GM10266 (cell line): Measurements from ENCODE around the gene AJM1.

Experiments
- DNase-seq: peaks from one replicate; pipeline ENCODE4 v3.0.0; 2012; ENCODE audit errors: extremely low spot score
- CTCF ChIP-seq: IDR thresholded peaks from 2 replicates; pipeline ENCODE4 v1.5.1; 2012; ENCODE audit warnings: mild to moderate bottlenecking, low read depth; ENCODE audit not compliant: control insufficient read depth, insufficient read depth; ENCODE audit errors: missing control alignments

Gene AJM1

GRCh38 chr9:136849960-136850865 is 7.9 kb downstream of the AJM1 start:
- TF ChIP-seq CTCF: no peak
- DNase-seq: no peak

GRCh38 chr9:136850866-136851775 is 8.8 kb downstream of the AJM1 start:
- no peak for DNase-seq
- no peak for TF ChIP-seq CTCF

- no peak for DNase-seq
- TF ChIP-seq CTCF: no peak
Observed at GRCh38 chr9:136851941-136852663, 9.8 kb downstream of the AJM1 start, which contains the start of gene MAMDC4. MAMDC4 (plus strand) TSS chr9:136852346; CDS start chr9:136852417, 71 bp downstream.

- TF ChIP-seq CTCF: no peak
- DNase-seq: no peak
Observed at GRCh38 chr9:136852664-136853595, 10.7 kb downstream of the AJM1 start.

GRCh38 chr9:136853596-136854112 is 11.4 kb downstream of the AJM1 start:
- TF ChIP-seq CTCF: no peak
- DNase-seq: no peak
